ENCODE measurements around the gene ADAM22.

- no peak for TF ChIP-seq CTCF (IDR thresholded peaks at IDR 0.05)
- no peak for TF ChIP-seq POLR2A (IDR thresholded peaks at IDR 0.05)
These were observed 178.0 kb downstream of the ADAM22 start for GRCh38 chr7:88111954-88112471.

Data from ovary (tissue), 3 donors.